ENCODE measurements around the gene CMIP. TPM values are rescaled to one million over a fixed set of nuclear protein-coding genes. Genes with fewer than 3 reads are reported as not detected.

CMIP gene
- total and polyA plus RNA-seq, 10 of the 15 experiments (the other 5 are each of a cell fraction or from before 2014, with no cell fraction given), result 1.2 to 43.2 (median 4.4) TPM

DNA sequence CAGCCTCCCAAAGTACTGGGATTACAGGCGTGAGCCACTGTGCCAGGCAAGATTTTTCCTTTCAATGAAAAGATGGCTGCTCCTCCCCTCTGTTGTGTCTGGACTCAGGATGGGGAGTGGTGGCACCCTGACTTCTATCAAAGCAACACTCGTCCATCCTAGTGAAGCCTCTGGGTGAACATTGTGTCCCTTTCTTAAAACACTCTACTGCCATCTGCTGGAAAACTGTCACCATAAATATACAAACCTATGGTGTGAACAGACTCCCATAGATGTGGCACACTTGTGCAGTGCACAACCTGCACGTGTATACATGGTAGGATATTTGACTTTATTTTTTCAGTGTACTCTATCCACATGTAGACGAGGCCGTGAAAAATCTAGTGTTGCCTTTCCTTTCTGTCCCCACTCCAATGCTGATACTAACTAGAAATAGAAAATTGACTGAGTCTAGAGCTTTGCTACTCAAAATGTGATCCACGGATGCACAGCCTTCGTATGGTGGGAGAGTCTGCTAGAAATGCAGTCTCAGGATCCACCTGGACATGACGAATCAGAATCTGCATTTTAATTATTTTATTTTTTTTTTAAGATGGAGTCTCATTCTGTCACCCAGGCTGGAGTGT is 278.6 kb downstream of the CMIP start (continued):
- TF ChIP-seq, protein P1, sequence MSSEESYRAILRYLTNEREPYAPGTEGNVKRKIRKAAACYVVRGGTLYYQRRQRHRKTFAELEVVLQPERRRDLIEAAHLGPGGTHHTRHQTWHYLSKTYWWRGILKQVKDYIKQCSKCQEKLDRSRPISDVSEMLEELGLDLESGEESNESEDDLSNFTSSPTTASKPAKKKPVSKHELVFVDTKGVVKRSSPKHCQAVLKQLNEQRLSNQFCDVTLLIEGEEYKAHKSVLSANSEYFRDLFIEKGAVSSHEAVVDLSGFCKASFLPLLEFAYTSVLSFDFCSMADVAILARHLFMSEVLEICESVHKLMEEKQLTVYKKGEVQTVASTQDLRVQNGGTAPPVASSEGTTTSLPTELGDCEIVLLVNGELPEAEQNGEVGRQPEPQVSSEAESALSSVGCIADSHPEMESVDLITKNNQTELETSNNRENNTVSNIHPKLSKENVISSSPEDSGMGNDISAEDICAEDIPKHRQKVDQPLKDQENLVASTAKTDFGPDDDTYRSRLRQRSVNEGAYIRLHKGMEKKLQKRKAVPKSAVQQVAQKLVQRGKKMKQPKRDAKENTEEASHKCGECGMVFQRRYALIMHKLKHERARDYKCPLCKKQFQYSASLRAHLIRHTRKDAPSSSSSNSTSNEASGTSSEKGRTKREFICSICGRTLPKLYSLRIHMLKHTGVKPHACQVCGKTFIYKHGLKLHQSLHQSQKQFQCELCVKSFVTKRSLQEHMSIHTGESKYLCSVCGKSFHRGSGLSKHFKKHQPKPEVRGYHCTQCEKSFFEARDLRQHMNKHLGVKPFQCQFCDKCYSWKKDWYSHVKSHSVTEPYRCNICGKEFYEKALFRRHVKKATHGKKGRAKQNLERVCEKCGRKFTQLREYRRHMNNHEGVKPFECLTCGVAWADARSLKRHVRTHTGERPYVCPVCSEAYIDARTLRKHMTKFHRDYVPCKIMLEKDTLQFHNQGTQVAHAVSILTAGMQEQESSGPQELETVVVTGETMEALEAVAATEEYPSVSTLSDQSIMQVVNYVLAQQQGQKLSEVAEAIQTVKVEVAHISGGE (CRISPR knock-in tag; IDR thresholded peaks at IDR 0.05), result no peak
- no peak for TF ChIP-seq BMI1 (IDR thresholded peaks at IDR 0.05; ENCODE audit: borderline replicate concordance)

- Histone ChIP-seq H3K4me2 (ENCODE audit: control insufficient read depth, insufficient read depth) (no peak overlapping the region), H3K9ac (ENCODE audit: control insufficient read depth, insufficient read depth, low read length) (no peak overlapping the region), H3K9me3 (replicated peaks; ENCODE audit: control insufficient read depth, insufficient read depth, low read length) (no peaks in the 10 kb centered on the region), H3K79me2 (ENCODE audit: control insufficient read depth, insufficient read depth, low read length) (no peaks in the 10 kb centered on the region), H3K36me3 (ENCODE audit: control insufficient read depth in 2 of 2, insufficient read depth in 2 of 2, low read length in 1 of 2) (no peaks in the 10 kb centered on the region), H3K4me3 (no peak overlapping the region), H4K20me1 (ENCODE audit: control insufficient read depth, insufficient read depth) (no peaks in the 10 kb centered on the region), H3K4me1 (ENCODE audit: control insufficient read depth, insufficient read depth, low read length) (peaks cover 12% of the 10 kb centered on the region), H3K27ac (ENCODE audit: control insufficient read depth, insufficient read depth) (no peak overlapping the region), H2AFZ (ENCODE audit: control insufficient read depth, low read depth, low read length) (no peak overlapping the region), H3K27me3 (replicated peaks in 1 of 2; ENCODE audit: control insufficient read depth in 2 of 2, insufficient read depth in 2 of 2, low read length in 1 of 2) (no peaks in the 10 kb centered on the region)
- WGBS (ENCODE audit: insufficient coverage, insufficient replicate concordance, low lambda C conversion rate, missing lambda C conversion rate), result 34% methylated on average over 4 of the region's 4 CpGs
- intact Hi-C loops (cut with micrococcal nuclease; ENCODE audit: unreplicated experiment) (no loop called here), in situ Hi-C loops (cut with MboI) (loop anchor here (5.0 to 10.0 kb wide), 3 partner anchors 106 to 361 kb away; no protein-coding TSS in a partner anchor)
- DNase-seq (ENCODE audit: low read depth, low spot score) (no peak), ATAC-seq (no peak), FAIRE-seq (no peak)
- SMC1A ChIA-PET (ENCODE audit: uncharacterized antibody, unreplicated experiment), result no interaction called here
- RAD21 ChIA-PET (ENCODE audit: unreplicated experiment), result interaction anchor here (1.0 kb wide), 1 partner anchor 9 kb away, joined by 3 read pairs; no protein-coding TSS in a partner anchor
- POLR2A ChIA-PET, result no interaction called here
- CTCF ChIA-PET, result interaction anchor here (1.1 kb wide), 1 partner anchor 13 kb away, joined by 4 read pairs; no protein-coding TSS in a partner anchor
- no TSS peak for BruUV-seq (replicated peaks)
- TF ChIP-seq, protein P2, sequence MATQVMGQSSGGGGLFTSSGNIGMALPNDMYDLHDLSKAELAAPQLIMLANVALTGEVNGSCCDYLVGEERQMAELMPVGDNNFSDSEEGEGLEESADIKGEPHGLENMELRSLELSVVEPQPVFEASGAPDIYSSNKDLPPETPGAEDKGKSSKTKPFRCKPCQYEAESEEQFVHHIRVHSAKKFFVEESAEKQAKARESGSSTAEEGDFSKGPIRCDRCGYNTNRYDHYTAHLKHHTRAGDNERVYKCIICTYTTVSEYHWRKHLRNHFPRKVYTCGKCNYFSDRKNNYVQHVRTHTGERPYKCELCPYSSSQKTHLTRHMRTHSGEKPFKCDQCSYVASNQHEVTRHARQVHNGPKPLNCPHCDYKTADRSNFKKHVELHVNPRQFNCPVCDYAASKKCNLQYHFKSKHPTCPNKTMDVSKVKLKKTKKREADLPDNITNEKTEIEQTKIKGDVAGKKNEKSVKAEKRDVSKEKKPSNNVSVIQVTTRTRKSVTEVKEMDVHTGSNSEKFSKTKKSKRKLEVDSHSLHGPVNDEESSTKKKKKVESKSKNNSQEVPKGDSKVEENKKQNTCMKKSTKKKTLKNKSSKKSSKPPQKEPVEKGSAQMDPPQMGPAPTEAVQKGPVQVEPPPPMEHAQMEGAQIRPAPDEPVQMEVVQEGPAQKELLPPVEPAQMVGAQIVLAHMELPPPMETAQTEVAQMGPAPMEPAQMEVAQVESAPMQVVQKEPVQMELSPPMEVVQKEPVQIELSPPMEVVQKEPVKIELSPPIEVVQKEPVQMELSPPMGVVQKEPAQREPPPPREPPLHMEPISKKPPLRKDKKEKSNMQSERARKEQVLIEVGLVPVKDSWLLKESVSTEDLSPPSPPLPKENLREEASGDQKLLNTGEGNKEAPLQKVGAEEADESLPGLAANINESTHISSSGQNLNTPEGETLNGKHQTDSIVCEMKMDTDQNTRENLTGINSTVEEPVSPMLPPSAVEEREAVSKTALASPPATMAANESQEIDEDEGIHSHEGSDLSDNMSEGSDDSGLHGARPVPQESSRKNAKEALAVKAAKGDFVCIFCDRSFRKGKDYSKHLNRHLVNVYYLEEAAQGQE (IDR thresholded peaks at IDR 0.05; ENCODE audit: low read depth, low read length), result no peak
- no peak for TF ChIP-seq EGR1 (IDR thresholded peaks at IDR 0.05; ENCODE audit: borderline replicate concordance in 1 of 2, low read depth in 2 of 2, low read length in 2 of 2)
- TF ChIP-seq, protein P3, sequence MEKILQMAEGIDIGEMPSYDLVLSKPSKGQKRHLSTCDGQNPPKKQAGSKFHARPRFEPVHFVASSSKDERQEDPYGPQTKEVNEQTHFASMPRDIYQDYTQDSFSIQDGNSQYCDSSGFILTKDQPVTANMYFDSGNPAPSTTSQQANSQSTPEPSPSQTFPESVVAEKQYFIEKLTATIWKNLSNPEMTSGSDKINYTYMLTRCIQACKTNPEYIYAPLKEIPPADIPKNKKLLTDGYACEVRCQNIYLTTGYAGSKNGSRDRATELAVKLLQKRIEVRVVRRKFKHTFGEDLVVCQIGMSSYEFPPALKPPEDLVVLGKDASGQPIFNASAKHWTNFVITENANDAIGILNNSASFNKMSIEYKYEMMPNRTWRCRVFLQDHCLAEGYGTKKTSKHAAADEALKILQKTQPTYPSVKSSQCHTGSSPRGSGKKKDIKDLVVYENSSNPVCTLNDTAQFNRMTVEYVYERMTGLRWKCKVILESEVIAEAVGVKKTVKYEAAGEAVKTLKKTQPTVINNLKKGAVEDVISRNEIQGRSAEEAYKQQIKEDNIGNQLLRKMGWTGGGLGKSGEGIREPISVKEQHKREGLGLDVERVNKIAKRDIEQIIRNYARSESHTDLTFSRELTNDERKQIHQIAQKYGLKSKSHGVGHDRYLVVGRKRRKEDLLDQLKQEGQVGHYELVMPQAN (conservative IDR thresholded peaks at IDR 0.05), result no peak
- no peak for TF ChIP-seq IRF4 (IDR thresholded peaks at IDR 0.05; ENCODE audit: low read depth, low read length)
- TF ChIP-seq PBX3 (IDR thresholded peaks at IDR 0.05; ENCODE audit: insufficient replicate concordance, low read depth, low read length), result no peak
- TF ChIP-seq MEF2A (IDR thresholded peaks at IDR 0.05; ENCODE audit: insufficient read depth, low read depth, low read length), result no peak
- TF ChIP-seq IKZF1 (conservative IDR thresholded peaks at IDR 0.05), result no peak
- no peak for TF ChIP-seq ZNF274 (IDR thresholded peaks at IDR 0.05; ENCODE audit: insufficient read depth, insufficient read length)
- no peak for TF ChIP-seq POLR2AphosphoS5 (IDR thresholded peaks at IDR 0.05; ENCODE audit: low read length)
Observed at GRCh38 chr16:81728435-81728834, 283.8 kb downstream of the CMIP start.

All from GM12878 (cell line).